Fibroblast of skin of abdomen (primary cell): Measurements from ENCODE around the gene IMMT.

ENCODE experiments used
- DNase-seq: peaks from one replicate; pipeline ENCODE4 v3.0.0-alpha.2; 2013

Gene IMMT

GRCh38 chr2:86199834-86200177 is 4.5 kb upstream of the IMMT start:
- no peak for DNase-seq

GRCh38 chr2:86195808-86196387 is 636 bp upstream of the IMMT start:
- no peak for DNase-seq

GRCh38 chr2:86194751-86195054 is 559 bp downstream of the IMMT start:
- no peak for DNase-seq

- DNase-seq: no peak
Measured at GRCh38 chr2:86193901-86194567, 1.2 kb downstream of the IMMT start.

- DNase-seq: no peak
Measured at GRCh38 chr2:86189782-86190416, 5.4 kb downstream of the IMMT start.

GRCh38 chr2:86186431-86186830 is 8.8 kb downstream of the IMMT start:
- no peak for DNase-seq

GRCh38 chr2:86185517-86186212 is 9.6 kb downstream of the IMMT start:
- DNase-seq: no peak

GRCh38 chr2:86176597-86176996 is 18.7 kb downstream of the IMMT start:
- no peak for DNase-seq

GRCh38 chr2:86175828-86176227 is 19.4 kb downstream of the IMMT start:
- no peak for DNase-seq

GRCh38 chr2:86174445-86174844 is 20.8 kb downstream of the IMMT start:
- DNase-seq: no peak

- DNase-seq: no peak
Measured at GRCh38 chr2:86172610-86173009, 22.7 kb downstream of the IMMT start.

- DNase-seq: no peak
Measured at GRCh38 chr2:86171295-86171694, 24.0 kb downstream of the IMMT start.

GRCh38 chr2:86170449-86170848 is 24.8 kb downstream of the IMMT start:
- DNase-seq: no peak

GRCh38 chr2:86160156-86160952 is 34.9 kb downstream of the IMMT start:
- no peak for DNase-seq

- DNase-seq: no peak
Measured at GRCh38 chr2:86158286-86158685, 37.0 kb downstream of the IMMT start.

- DNase-seq: no peak
Measured at GRCh38 chr2:86157009-86157556, 38.2 kb downstream of the IMMT start.

- DNase-seq: no peak
Measured at GRCh38 chr2:86150502-86150901, 44.8 kb downstream of the IMMT start.

GRCh38 chr2:86147793-86148192 is 47.5 kb downstream of the IMMT start:
- no peak for DNase-seq

GRCh38 chr2:86143926-86144685 is 51.2 kb downstream of the IMMT start:
- DNase-seq: no peak

GRCh38 chr2:86143307-86143706 is 52.0 kb downstream of the IMMT start:
- no peak for DNase-seq

- DNase-seq: no peak
Measured at GRCh38 chr2:86142436-86143257, 52.6 kb downstream of the IMMT start.
